ENCODE results near the gene OTOP3. TPM values are rescaled to one million over a fixed set of nuclear protein-coding genes. Genes with fewer than 3 reads are reported as not detected.

OTOP3 gene
- total and polyA plus RNA-seq, 2 donors (not counting 1 experiment from before 2014, with no cell fraction given) = not detected

- DNase-seq (ENCODE audit: low read depth in 2 of 2) = peak in 1 of 2 donors; percentile 24
- Histone ChIP-seq H3K36me3 (ENCODE audit: control insufficient read depth, insufficient read depth, low read length) (peaks cover 2% of the 10 kb centered on the region), H3K27me3 (ENCODE audit: control insufficient read depth, insufficient read depth, low read length) (no peaks in the 10 kb centered on the region), H3K27ac (ENCODE audit: insufficient read depth, low read length) (no peak overlapping the region), H3K4me3 (replicated peaks in 1 of 4; ENCODE audit: control extremely low read depth in 1 of 4, insufficient read depth in 1 of 4, low read depth in 3 of 4, low read length in 4 of 4) (no peak overlapping the region), H4K20me1 (ENCODE audit: control insufficient read depth, extremely low read depth, insufficient read depth, low read length) (no peaks in the 10 kb centered on the region), H3K4me2 (ENCODE audit: extremely low read depth, insufficient read depth, low read length) (no peak overlapping the region), H3K79me2 (ENCODE audit: control insufficient read depth, insufficient read depth, low read length) (no peaks in the 10 kb centered on the region), H2AFZ (ENCODE audit: low read length) (no peak overlapping the region), H3K9ac (ENCODE audit: insufficient read depth, low read length) (no peak overlapping the region), H3K9me3 (ENCODE audit: control insufficient read depth, insufficient read depth, low read depth, low read length) (no peaks in the 10 kb centered on the region), H3K4me1 (ENCODE audit: control insufficient read depth, extremely low read depth, insufficient read depth, low read length) (no peaks in the 10 kb centered on the region)
- TF ChIP-seq, protein P1, sequence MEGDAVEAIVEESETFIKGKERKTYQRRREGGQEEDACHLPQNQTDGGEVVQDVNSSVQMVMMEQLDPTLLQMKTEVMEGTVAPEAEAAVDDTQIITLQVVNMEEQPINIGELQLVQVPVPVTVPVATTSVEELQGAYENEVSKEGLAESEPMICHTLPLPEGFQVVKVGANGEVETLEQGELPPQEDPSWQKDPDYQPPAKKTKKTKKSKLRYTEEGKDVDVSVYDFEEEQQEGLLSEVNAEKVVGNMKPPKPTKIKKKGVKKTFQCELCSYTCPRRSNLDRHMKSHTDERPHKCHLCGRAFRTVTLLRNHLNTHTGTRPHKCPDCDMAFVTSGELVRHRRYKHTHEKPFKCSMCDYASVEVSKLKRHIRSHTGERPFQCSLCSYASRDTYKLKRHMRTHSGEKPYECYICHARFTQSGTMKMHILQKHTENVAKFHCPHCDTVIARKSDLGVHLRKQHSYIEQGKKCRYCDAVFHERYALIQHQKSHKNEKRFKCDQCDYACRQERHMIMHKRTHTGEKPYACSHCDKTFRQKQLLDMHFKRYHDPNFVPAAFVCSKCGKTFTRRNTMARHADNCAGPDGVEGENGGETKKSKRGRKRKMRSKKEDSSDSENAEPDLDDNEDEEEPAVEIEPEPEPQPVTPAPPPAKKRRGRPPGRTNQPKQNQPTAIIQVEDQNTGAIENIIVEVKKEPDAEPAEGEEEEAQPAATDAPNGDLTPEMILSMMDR (conservative IDR thresholded peaks at IDR 0.05 in 1 of 2, IDR thresholded peaks at IDR 0.05 in 1 of 2; ENCODE audit: low read depth in 1 of 2, low read length in 2 of 2) = no peak
Observed at GRCh38 chr17:74995847-74996246, 60.1 kb downstream of the OTOP3 start.

GRCh38 chr17:74998783-74999182 is 63.1 kb downstream of the OTOP3 start:
- no peak overlapping the region for H2AFZ ChIP-seq (ENCODE audit: low read length)
- no peaks in the 10 kb centered on the region for H3K27me3 ChIP-seq (ENCODE audit: control insufficient read depth, insufficient read depth, low read length)
- H3K27ac ChIP-seq (ENCODE audit: insufficient read depth, low read length) = no peak overlapping the region
- H3K9me3 ChIP-seq (ENCODE audit: control insufficient read depth, insufficient read depth, low read depth, low read length) = no peaks in the 10 kb centered on the region
- no peak overlapping the region for H3K4me3 ChIP-seq (replicated peaks in 1 of 4; ENCODE audit: control extremely low read depth in 1 of 4, insufficient read depth in 1 of 4, low read depth in 3 of 4, low read length in 4 of 4)
- no peak overlapping the region for H3K9ac ChIP-seq (ENCODE audit: insufficient read depth, low read length)
- H3K36me3 ChIP-seq (ENCODE audit: control insufficient read depth, insufficient read depth, low read length) = peaks cover 10% of the 10 kb centered on the region
- H3K4me2 ChIP-seq (ENCODE audit: extremely low read depth, insufficient read depth, low read length) = no peak overlapping the region
- TF ChIP-seq, protein P1 (conservative IDR thresholded peaks at IDR 0.05 in 1 of 2, IDR thresholded peaks at IDR 0.05 in 1 of 2; ENCODE audit: low read depth in 1 of 2, low read length in 2 of 2) = no peak
- TF ChIP-seq EZH2 (IDR thresholded peaks at IDR 0.05; ENCODE audit: low read length, missing control alignments) = no peak
- no peaks in the 10 kb centered on the region for H4K20me1 ChIP-seq (ENCODE audit: control insufficient read depth, extremely low read depth, insufficient read depth, low read length)
- H3K4me1 ChIP-seq (ENCODE audit: control insufficient read depth, extremely low read depth, insufficient read depth, low read length) = no peaks in the 10 kb centered on the region
- DNase-seq (ENCODE audit: low read depth in 2 of 2) = no peak
- H3K79me2 ChIP-seq (ENCODE audit: control insufficient read depth, insufficient read depth, low read length) = no peaks in the 10 kb centered on the region

- Histone ChIP-seq H3K4me3 (replicated peaks in 1 of 4; ENCODE audit: control extremely low read depth in 1 of 4, insufficient read depth in 1 of 4, low read depth in 3 of 4, low read length in 4 of 4) (no peak overlapping the region), H3K9me3 (ENCODE audit: control insufficient read depth, insufficient read depth, low read depth, low read length) (no peaks in the 10 kb centered on the region), H3K27me3 (ENCODE audit: control insufficient read depth, insufficient read depth, low read length) (no peaks in the 10 kb centered on the region), H3K4me1 (ENCODE audit: control insufficient read depth, extremely low read depth, insufficient read depth, low read length) (no peaks in the 10 kb centered on the region), H4K20me1 (ENCODE audit: control insufficient read depth, extremely low read depth, insufficient read depth, low read length) (no peaks in the 10 kb centered on the region), H3K27ac (ENCODE audit: insufficient read depth, low read length) (no peak overlapping the region), H3K36me3 (ENCODE audit: control insufficient read depth, insufficient read depth, low read length) (peaks cover 13% of the 10 kb centered on the region), H3K79me2 (ENCODE audit: control insufficient read depth, insufficient read depth, low read length) (no peaks in the 10 kb centered on the region), H3K4me2 (ENCODE audit: extremely low read depth, insufficient read depth, low read length) (no peak overlapping the region), H2AFZ (ENCODE audit: low read length) (no peak overlapping the region), H3K9ac (ENCODE audit: insufficient read depth, low read length) (no peak overlapping the region)
- DNase-seq (ENCODE audit: low read depth in 2 of 2) = no peak
- TF ChIP-seq EZH2 (IDR thresholded peaks at IDR 0.05; ENCODE audit: low read length, missing control alignments) = no peak
- TF ChIP-seq, protein P1 (conservative IDR thresholded peaks at IDR 0.05 in 1 of 2, IDR thresholded peaks at IDR 0.05 in 1 of 2; ENCODE audit: low read depth in 1 of 2, low read length in 2 of 2) = no peak
Observed at GRCh38 chr17:74999523-74999922, 63.8 kb downstream of the OTOP3 start.

Other genes with a start within 250 kb of the OTOP3 start
- not detected in 2 replicates for gene CD300LF, start 223.0 kb upstream of the OTOP3 start, total RNA-seq
- gene CD300LF, start 223.0 kb upstream of the OTOP3 start, polyA plus RNA-seq = not detected in 2 replicates
- 0.26 and 0.66 TPM in 2 replicates for gene RAB37, start 198.6 kb upstream of the OTOP3 start, total RNA-seq
- 0.08 and 0.65 TPM in 2 replicates for gene RAB37, start 198.6 kb upstream of the OTOP3 start, polyA plus RNA-seq
- 7.2 and 10.2 TPM in 2 replicates for gene NHERF1, start 187.3 kb upstream of the OTOP3 start, total RNA-seq
- 13.9 and 29.7 TPM in 2 replicates for gene NHERF1, start 187.3 kb upstream of the OTOP3 start, polyA plus RNA-seq
- gene NAT9, start 159.6 kb upstream of the OTOP3 start, total RNA-seq = 29.0 and 39.6 TPM in 2 replicates
- gene NAT9, start 159.6 kb upstream of the OTOP3 start, polyA plus RNA-seq = 21.2 and 34.7 TPM in 2 replicates
- 0.26 and 0.50 TPM in 2 replicates for gene GRIN2C, start 76.0 kb upstream of the OTOP3 start, total RNA-seq
- gene GRIN2C, start 76.0 kb upstream of the OTOP3 start, polyA plus RNA-seq = 0.01 TPM in 2 replicates
- 49.1 and 71.0 TPM in 2 replicates for gene FDXR, start 62.9 kb upstream of the OTOP3 start, total RNA-seq
- gene FDXR, start 62.9 kb upstream of the OTOP3 start, polyA plus RNA-seq = 6.8 and 11.0 TPM in 2 replicates
- not detected in 2 replicates for gene FADS6, start 42.3 kb upstream of the OTOP3 start, total RNA-seq
- gene FADS6, start 42.3 kb upstream of the OTOP3 start, polyA plus RNA-seq = not detected in 2 replicates
- gene USH1G, start 12.6 kb upstream of the OTOP3 start, total RNA-seq = under 0.01 TPM in 1 of 2 replicates, not detected in the other
- gene USH1G, start 12.6 kb upstream of the OTOP3 start, polyA plus RNA-seq = not detected in 2 replicates
- not detected in 2 replicates for gene OTOP2, start 11.6 kb upstream of the OTOP3 start, total RNA-seq
- not detected in 2 replicates for gene OTOP2, start 11.6 kb upstream of the OTOP3 start, polyA plus RNA-seq
- gene HID1, start 36.9 kb downstream of the OTOP3 start, total RNA-seq = under 0.01 and 0.17 TPM in 2 replicates
- gene HID1, start 36.9 kb downstream of the OTOP3 start, polyA plus RNA-seq = 0.23 and 0.27 TPM in 2 replicates
- gene CDR2L, start 51.7 kb downstream of the OTOP3 start, total RNA-seq = 6.7 and 12.2 TPM in 2 replicates
- gene CDR2L, start 51.7 kb downstream of the OTOP3 start, polyA plus RNA-seq = 8.5 and 9.7 TPM in 2 replicates
- gene MRPL58, start 76.8 kb downstream of the OTOP3 start, total RNA-seq = 26.5 and 35.2 TPM in 2 replicates
- gene MRPL58, start 76.8 kb downstream of the OTOP3 start, polyA plus RNA-seq = 49.1 and 60.8 TPM in 2 replicates
- gene ATP5PD, start 111.1 kb downstream of the OTOP3 start, total RNA-seq = 258 and 317 TPM in 2 replicates
- 442 and 521 TPM in 2 replicates for gene ATP5PD, start 111.1 kb downstream of the OTOP3 start, polyA plus RNA-seq
- 17.5 and 17.7 TPM in 2 replicates for gene KCTD2, start 111.3 kb downstream of the OTOP3 start, total RNA-seq
- 29.5 and 35.8 TPM in 2 replicates for gene KCTD2, start 111.3 kb downstream of the OTOP3 start, polyA plus RNA-seq
- gene SLC16A5, start 152.1 kb downstream of the OTOP3 start, total RNA-seq = 3.6 and 8.4 TPM in 2 replicates
- gene SLC16A5, start 152.1 kb downstream of the OTOP3 start, polyA plus RNA-seq = 1.5 and 2.4 TPM in 2 replicates
- 2.8 and 3.1 TPM in 2 replicates for gene ARMC7, start 174.1 kb downstream of the OTOP3 start, total RNA-seq
- 5.7 and 5.9 TPM in 2 replicates for gene ARMC7, start 174.1 kb downstream of the OTOP3 start, polyA plus RNA-seq
- 25.7 and 29.9 TPM in 2 replicates for gene NT5C, start 195.8 kb downstream of the OTOP3 start, total RNA-seq
- gene NT5C, start 195.8 kb downstream of the OTOP3 start, polyA plus RNA-seq = 18.6 and 21.6 TPM in 2 replicates
- 51.9 and 78.8 TPM in 2 replicates for gene JPT1, start 218.6 kb downstream of the OTOP3 start, total RNA-seq
- 142 and 271 TPM in 2 replicates for gene JPT1, start 218.6 kb downstream of the OTOP3 start, polyA plus RNA-seq
- 109 and 122 TPM in 2 replicates for gene SUMO2, start 247.1 kb downstream of the OTOP3 start, total RNA-seq
- 190 and 191 TPM in 2 replicates for gene SUMO2, start 247.1 kb downstream of the OTOP3 start, polyA plus RNA-seq